ENCODE measurements around the gene UBE2J2. TPM values are rescaled to one million over a fixed set of nuclear protein-coding genes. Genes with fewer than 3 reads are reported as not detected.

Gene UBE2J2
- total RNA-seq, 2 experiments from 2014 or later, result 62.4 to 63.5 TPM

- Mint-ChIP-seq H3K36me3 (ENCODE audit: low read depth) (peaks cover 9% of the 10 kb centered on the region), H3K4me3 (peak overlapping the region; percentile 70), H3K4me1 (peaks cover 37% of the 10 kb centered on the region), H3K9me3 (no peaks in the 10 kb centered on the region), H3K27me3 (no peaks in the 10 kb centered on the region), H3K27ac (peak overlapping the region; percentile 56)
- POLR2A ChIA-PET, result interaction anchor here (1.0 to 4.5 kb wide), 5 partner anchors 12 to 83 kb away, joined by 3 to 65 read pairs (median 4); no protein-coding TSS in a partner anchor
- DNase-seq, result no peak
- CTCF ChIA-PET, result interaction anchor here (2.8 kb wide), 1 partner anchor 83 kb away, joined by 10 read pairs; no protein-coding TSS in a partner anchor
Measured at GRCh38 chr1:1204998-1205768, 68.5 kb downstream of the UBE2J2 start.

- H3K27ac Mint-ChIP-seq, result peak overlapping the region; percentile 31
- no peaks in the 10 kb centered on the region for H3K9me3 Mint-ChIP-seq
- peak overlapping the region; percentile 47 for H3K4me3 Mint-ChIP-seq
- H3K27me3 Mint-ChIP-seq, result no peaks in the 10 kb centered on the region
- peaks cover 2% of the 10 kb centered on the region for H3K36me3 Mint-ChIP-seq (ENCODE audit: low read depth)
- DNase-seq, result no peak
- CTCF ChIA-PET, result no interaction called here
- H3K4me1 Mint-ChIP-seq, result peaks cover 37% of the 10 kb centered on the region
- POLR2A ChIA-PET, result interaction anchor here (4.5 kb wide), 1 partner anchor 13 kb away, joined by 65 read pairs; no protein-coding TSS in a partner anchor
Measured at GRCh38 chr1:1204425-1204920, 69.2 kb downstream of the UBE2J2 start.

Other genes starting within 250 kb of the UBE2J2 start
- not detected for gene RNF223, start 199.5 kb downstream of the UBE2J2 start, total RNA-seq
- gene C1orf159, start 157.8 kb downstream of the UBE2J2 start, total RNA-seq, result 10 to 100 TPM; 18.6 to 19.9 TPM
- not detected for gene TTLL10, start 100.0 kb downstream of the UBE2J2 start, total RNA-seq
- 100 to 1,000 TPM; 115 to 116 TPM for gene TNFRSF18, start 67.3 kb downstream of the UBE2J2 start, total RNA-seq
- gene TNFRSF4, start 59.7 kb downstream of the UBE2J2 start, total RNA-seq, result 100 to 1,000 TPM; 237 to 243 TPM
- gene SDF4, start 41.9 kb downstream of the UBE2J2 start, total RNA-seq, result 100 to 1,000 TPM; 181 TPM
- 10 to 100 TPM; 13.3 to 14.4 TPM for gene B3GALT6, start 41.6 kb downstream of the UBE2J2 start, total RNA-seq
- 1 to 10 TPM; 2.0 to 4.2 TPM for gene C1QTNF12, start 27.1 kb downstream of the UBE2J2 start, total RNA-seq
- gene SCNN1D, start 6.6 kb upstream of the UBE2J2 start, total RNA-seq, result 1 to 10 TPM; 3.9 to 4.4 TPM
- 10 to 100 TPM; 64.4 to 72.3 TPM for gene ACAP3, start 34.1 kb upstream of the UBE2J2 start, total RNA-seq
- gene PUSL1, start 34.7 kb upstream of the UBE2J2 start, total RNA-seq, result 10 to 100 TPM; 17.9 to 20.0 TPM
- gene INTS11, start 50.8 kb upstream of the UBE2J2 start, total RNA-seq, result 100 to 1,000 TPM; 109 to 111 TPM
- 10 to 100 TPM; 19.8 to 21.9 TPM for gene CPTP, start 50.9 kb upstream of the UBE2J2 start, total RNA-seq
- under 1 TPM; 0.75 to 0.78 TPM for gene TAS1R3, start 57.4 kb upstream of the UBE2J2 start, total RNA-seq
- gene DVL1, start 75.6 kb upstream of the UBE2J2 start, total RNA-seq, result 10 to 100 TPM; 36.0 to 37.8 TPM
- gene MXRA8, start 84.7 kb upstream of the UBE2J2 start, total RNA-seq, result under 1 TPM; 0.18 to 0.23 TPM
- 100 to 1,000 TPM; 121 to 122 TPM for gene AURKAIP1, start 101.4 kb upstream of the UBE2J2 start, total RNA-seq
- gene CCNL2, start 125.5 kb upstream of the UBE2J2 start, total RNA-seq, result 100 to 1,000 TPM; 104 TPM
- gene MRPL20, start 133.4 kb upstream of the UBE2J2 start, total RNA-seq, result 10 to 100 TPM; 82.8 to 87.3 TPM
- gene ANKRD65, start 147.4 kb upstream of the UBE2J2 start, total RNA-seq, result not detected
- under 1 TPM; 0.33 to 0.45 TPM for gene VWA1, start 161.8 kb upstream of the UBE2J2 start, total RNA-seq
- gene ATAD3C, start 175.8 kb upstream of the UBE2J2 start, total RNA-seq, result 1 to 10 TPM in 1 of 2 experiments, under 1 TPM in 1; 0.98 to 1.4 TPM
- 10 to 100 TPM; 25.5 to 26.9 TPM for gene ATAD3B, start 197.9 kb upstream of the UBE2J2 start, total RNA-seq
- gene ATAD3A, start 238.3 kb upstream of the UBE2J2 start, total RNA-seq, result 10 to 100 TPM; 26.2 to 26.5 TPM

All from activated CD4-positive, alpha-beta memory T cell treated with anti-CD3 and anti-CD28 coated beads, Interleukin-2, amount 10 ng/mL, durations not matched to agents 7 days and 5 days (primary cell).